Measurements from ENCODE around the gene CDC34.

Gene CDC34

GRCh38 chr19:548886-549830 lies 17.6 kb downstream of the CDC34 start:
- TF ChIP-seq POLR2A (IDR thresholded peaks at IDR 0.05; ENCODE audit: low read depth, low read length), result no peak
- no peak for TF ChIP-seq POLR2AphosphoS5 (IDR thresholded peaks at IDR 0.05; ENCODE audit: low read depth, low read length)
- TF ChIP-seq TAF1 (IDR thresholded peaks at IDR 0.05; ENCODE audit: low read depth, low read length), result no peak
- FAIRE-seq (no peak), DNase-seq (ENCODE audit: insufficient read length, low spot score) (no peak)

- DNase-seq (ENCODE audit: insufficient read length, low spot score), result no peak
- no peak for TF ChIP-seq TAF1 (IDR thresholded peaks at IDR 0.05; ENCODE audit: low read depth, low read length)
- TF ChIP-seq POU2F2 (IDR thresholded peaks at IDR 0.05; ENCODE audit: low read depth, low read length), result no peak
- TF ChIP-seq POLR2A (IDR thresholded peaks at IDR 0.05; ENCODE audit: low read depth, low read length), result no peak
- no peak for TF ChIP-seq SPI1 (IDR thresholded peaks at IDR 0.05; ENCODE audit: low read depth, low read length)
- no peak for TF ChIP-seq POLR2AphosphoS5 (IDR thresholded peaks at IDR 0.05; ENCODE audit: low read depth, low read length)
- TF ChIP-seq PAX5 (IDR thresholded peaks at IDR 0.05; ENCODE audit: insufficient read depth, low read length, severe bottlenecking), result no peak
- no peak for FAIRE-seq
These were observed 23.3 kb downstream of the CDC34 start for GRCh38 chr19:554817-555216.

- no peak for TF ChIP-seq POLR2AphosphoS5 (IDR thresholded peaks at IDR 0.05; ENCODE audit: low read depth, low read length)
- no peak for DNase-seq (ENCODE audit: insufficient read length, low spot score)
- FAIRE-seq, result no peak
These were observed 23.9 kb downstream of the CDC34 start for GRCh38 chr19:555474-555808.

- TF ChIP-seq POU2F2 (IDR thresholded peaks at IDR 0.05; ENCODE audit: low read depth, low read length), result no peak
- TF ChIP-seq POLR2AphosphoS5 (IDR thresholded peaks at IDR 0.05; ENCODE audit: low read depth, low read length), result no peak
- no peak for TF ChIP-seq POLR2A (IDR thresholded peaks at IDR 0.05; ENCODE audit: low read depth, low read length)
- no peak for TF ChIP-seq PAX5 (IDR thresholded peaks at IDR 0.05; ENCODE audit: insufficient read depth, low read length, severe bottlenecking)
- no peak for TF ChIP-seq SPI1 (IDR thresholded peaks at IDR 0.05; ENCODE audit: low read depth, low read length)
- no peak for TF ChIP-seq TAF1 (IDR thresholded peaks at IDR 0.05; ENCODE audit: low read depth, low read length)
- FAIRE-seq, result no peak
- no peak for DNase-seq (ENCODE audit: insufficient read length, low spot score)
These were observed 25.2 kb downstream of the CDC34 start for GRCh38 chr19:556611-557382.

- TF ChIP-seq POLR2AphosphoS5 (IDR thresholded peaks at IDR 0.05; ENCODE audit: low read depth, low read length) (no peak), SPI1 (IDR thresholded peaks at IDR 0.05; ENCODE audit: low read depth, low read length) (no peak), POU2F2 (IDR thresholded peaks at IDR 0.05; ENCODE audit: low read depth, low read length) (no peak), TAF1 (IDR thresholded peaks at IDR 0.05; ENCODE audit: low read depth, low read length) (no peak)
- DNase-seq (ENCODE audit: insufficient read length, low spot score) (no peak), FAIRE-seq (no peak)
These were observed 27.3 kb downstream of the CDC34 start for GRCh38 chr19:558770-559439.

GRCh38 chr19:560121-560520 lies 28.6 kb downstream of the CDC34 start:
- FAIRE-seq (no peak), DNase-seq (ENCODE audit: insufficient read length, low spot score) (no peak)
- TF ChIP-seq POLR2AphosphoS5 (IDR thresholded peaks at IDR 0.05; ENCODE audit: low read depth, low read length) (no peak), SPI1 (IDR thresholded peaks at IDR 0.05; ENCODE audit: low read depth, low read length) (no peak), TAF1 (IDR thresholded peaks at IDR 0.05; ENCODE audit: low read depth, low read length) (no peak), PAX5 (IDR thresholded peaks at IDR 0.05; ENCODE audit: insufficient read depth, low read length, severe bottlenecking) (no peak), POU2F2 (IDR thresholded peaks at IDR 0.05; ENCODE audit: low read depth, low read length) (no peak)

GRCh38 chr19:566403-566802 lies 34.8 kb downstream of the CDC34 start:
- no peak for FAIRE-seq

GRCh38 chr19:566844-567243 lies 35.3 kb downstream of the CDC34 start:
- DNase-seq (ENCODE audit: insufficient read length, low spot score) (no peak), FAIRE-seq (no peak)
- TF ChIP-seq TAF1 (IDR thresholded peaks at IDR 0.05; ENCODE audit: low read depth, low read length) (no peak), POLR2A (IDR thresholded peaks at IDR 0.05; ENCODE audit: low read depth, low read length) (no peak), POU2F2 (IDR thresholded peaks at IDR 0.05; ENCODE audit: low read depth, low read length) (no peak), POLR2AphosphoS5 (IDR thresholded peaks at IDR 0.05; ENCODE audit: low read depth, low read length) (no peak)

More at GRCh38 chr19:566403-566802, 34.8 kb downstream of the CDC34 start:
- TF ChIP-seq POU2F2 (IDR thresholded peaks at IDR 0.05; ENCODE audit: low read depth, low read length) (no peak), POLR2A (IDR thresholded peaks at IDR 0.05; ENCODE audit: low read depth, low read length) (no peak), SPI1 (IDR thresholded peaks at IDR 0.05; ENCODE audit: low read depth, low read length) (no peak), TAF1 (IDR thresholded peaks at IDR 0.05; ENCODE audit: low read depth, low read length) (no peak), PAX5 (IDR thresholded peaks at IDR 0.05; ENCODE audit: insufficient read depth, low read length, severe bottlenecking) (no peak), POLR2AphosphoS5 (IDR thresholded peaks at IDR 0.05; ENCODE audit: low read depth, low read length) (no peak)
- DNase-seq (ENCODE audit: insufficient read length, low spot score), result no peak

- DNase-seq (ENCODE audit: insufficient read length, low spot score) (no peak), FAIRE-seq (no peak)
- TF ChIP-seq SPI1 (IDR thresholded peaks at IDR 0.05; ENCODE audit: low read depth, low read length) (no peak), PAX5 (IDR thresholded peaks at IDR 0.05; ENCODE audit: insufficient read depth, low read length, severe bottlenecking) (no peak), TAF1 (IDR thresholded peaks at IDR 0.05; ENCODE audit: low read depth, low read length) (no peak), POLR2A (IDR thresholded peaks at IDR 0.05; ENCODE audit: low read depth, low read length) (no peak), POLR2AphosphoS5 (IDR thresholded peaks at IDR 0.05; ENCODE audit: low read depth, low read length) (no peak), POU2F2 (IDR thresholded peaks at IDR 0.05; ENCODE audit: low read depth, low read length) (no peak)
These were observed 35.8 kb downstream of the CDC34 start for GRCh38 chr19:567296-567900.
